Motor neuron (in vitro differentiated cells): ENCODE results near the gene USB1. TPM values are rescaled to one million over a fixed set of nuclear protein-coding genes. Genes with fewer than 3 reads are reported as not detected.

ENCODE experiments used
- ATAC-seq, 8 experiments: fragments of 200-7000 bp; cut with Tn5 transposase; replicated peaks in 6 of 8; 2 replicates each; pipeline ENCODE4 v1.8.0; 2021; ENCODE audit warnings: mild to moderate bottlenecking in 8 of 8, moderate library complexity in 8 of 8
- H3K27ac ChIP-seq, 2 donors: fragments of 250-450 bp; sonication (Bioruptor Pico); 2 replicates each; pipeline ENCODE4 v1.9.0; 2021; ENCODE audit warnings: antibody characterized with exemption in 2 of 2, mild to moderate bottlenecking in 2 of 2, moderate library complexity in 1 of 2
- H3K4me1 ChIP-seq, 2 donors: fragments of 250-450 bp; sonication (Bioruptor Pico); replicated peaks in 1 of 2; 2 replicates each; pipeline ENCODE4 v1.6.1; 2021; ENCODE audit warnings: antibody characterized with exemption in 2 of 2, mild to moderate bottlenecking in 2 of 2, moderate library complexity in 1 of 2
- H3K4me3 ChIP-seq, 5 donors: fragments of 250-450 bp; sonication (Bioruptor Pico); 2 replicates each; pipeline ENCODE4 v1.9.0; 2021; ENCODE audit warnings: antibody characterized with exemption in 5 of 5, mild to moderate bottlenecking in 5 of 5, moderate library complexity in 4 of 5
- WGBS, 10 experiments: fragments of 450-650 bp; shearing (Covaris generic); methylation state at CpG; one replicate each; pipeline ENCODE4 v1.0.0; 2022; 5-methylcytosine and 5-hydroxymethylcytosine counted together
- in situ Hi-C, 9 experiments: fragments of 400-800 bp; cut with MboI; loops; one replicate each; pipeline ENCODE4 v1.15.0; 2021; ENCODE audit warnings: low sequenced_read_pairs in 9 of 9, low pct_unique_long_range_greater_than_20kb in 2 of 9; ENCODE audit not compliant: unreplicated experiment in 9 of 9
- total RNA-seq, 8 experiments: library from RNA; unstranded; fragments of 300-600 nt; gene quantifications; 2 replicates each; pipeline versions ENCODE4 v1.2.3 to v1.2.4, GENCODE V29; 2022

USB1 gene
- 10 to 100 TPM; 10.9 to 40.0 (median 16.2) TPM for total RNA-seq

- in situ Hi-C loops, result loop anchor here in 8 of 9 experiments (5.0 to 25.0 kb wide), 9 partner anchors 96 to 439 kb away; no protein-coding TSS in a partner anchor
- Histone ChIP-seq H3K4me1 (peaks cover 5 to 7% of the 10 kb centered on the region in 2 donors), H3K4me3 (peak within 1 kb of the TSS; percentile 55 to 99 (median 72)), H3K27ac (peak within 1 kb of the TSS; percentile 73 to 87)
- peak; percentile 78 to 87 (median 82) for ATAC-seq
- WGBS, 10 experiments, result 0% methylated on average over 2 to 17 of the region's 81 CpGs; no CpG with 5 or more reads in 5 of the 10 experiments
Measured at GRCh38 chr16:58000706-58001676, at the start of gene USB1. USB1 (plus strand) TSS chr16:58001407; CDS start chr16:58001484, 77 bp downstream.

- H3K4me3 ChIP-seq, result no peak overlapping the region
- 60 to 100% (median 92%) methylated on average over 1 to 3 of the region's 9 CpGs; no CpG with 5 or more reads in 5 of the 10 experiments for WGBS, 10 experiments
- ATAC-seq, result no peak
- no peak overlapping the region for H3K27ac ChIP-seq
- peaks cover 9 to 12% of the 10 kb centered on the region in 2 donors for H3K4me1 ChIP-seq
- in situ Hi-C loops, result no loop called here
Measured at GRCh38 chr16:57952909-57953308, 48.3 kb upstream of the USB1 start.

- Histone ChIP-seq H3K4me3 (no peak overlapping the region), H3K4me1 (peaks cover 9 to 12% of the 10 kb centered on the region in 2 donors)
- 83 to 100% (median 92%) methylated on average over 1 of the region's 1 CpG; no CpG with 5 or more reads in 6 of the 10 experiments for WGBS, 10 experiments
Measured at GRCh38 chr16:57953857-57954256, 47.4 kb upstream of the USB1 start.

GRCh38 chr16:57955572-57956188 lies 45.5 kb upstream of the USB1 start:
- H3K4me1 ChIP-seq, result peaks cover 9 to 12% of the 10 kb centered on the region in 2 donors
- in situ Hi-C loops, result no loop called here
- no peak overlapping the region for H3K27ac ChIP-seq
- ATAC-seq, result peak in 2 of 8 experiments; percentile 34 to 58
- no peak overlapping the region for H3K4me3 ChIP-seq
- WGBS, 10 experiments, result 41 to 100% (median 77%) methylated on average over 1 to 7 of the region's 12 CpGs; no CpG with 5 or more reads in 3 of the 10 experiments

More at GRCh38 chr16:57953857-57954256, 47.4 kb upstream of the USB1 start:
- H3K27ac ChIP-seq, result no peak overlapping the region
- ATAC-seq, result no peak
- in situ Hi-C loops, result no loop called here

GRCh38 chr16:57956270-57956808 lies 44.9 kb upstream of the USB1 start:
- no peak for ATAC-seq
- no peak overlapping the region for H3K4me3 ChIP-seq
- H3K27ac ChIP-seq, result no peak overlapping the region
- H3K4me1 ChIP-seq, result peaks cover 9 to 12% of the 10 kb centered on the region in 2 donors
- WGBS, 10 experiments, result 57 to 88% (median 71%) methylated on average over 2 to 7 of the region's 8 CpGs; no CpG with 5 or more reads in 6 of the 10 experiments
- in situ Hi-C loops, result no loop called here

- ATAC-seq, result peak in 3 of 8 experiments; percentile 77 to 85 (median 82)
- peak overlapping the region in 1 of 2 donors; percentile 14 for H3K27ac ChIP-seq
- H3K4me3 ChIP-seq, result no peak overlapping the region
- H3K4me1 ChIP-seq, result peaks cover 9 to 12% of the 10 kb centered on the region in 2 donors
- WGBS, 10 experiments, result 60 to 90% (median 60%) methylated on average over 1 to 2 of the region's 8 CpGs; no CpG with 5 or more reads in 7 of the 10 experiments
- in situ Hi-C loops, result no loop called here
Measured at GRCh38 chr16:57956924-57957672, 44.1 kb upstream of the USB1 start.

GRCh38 chr16:57957673-57958392 lies 43.4 kb upstream of the USB1 start:
- in situ Hi-C loops, result no loop called here
- H3K4me1 ChIP-seq, result peaks cover 9 to 12% of the 10 kb centered on the region in 2 donors
- H3K4me3 ChIP-seq, result no peak overlapping the region
- 49 to 100% (median 93%) methylated on average over 1 to 3 of the region's 8 CpGs; no CpG with 5 or more reads in 3 of the 10 experiments for WGBS, 10 experiments
- ATAC-seq, result no peak
- peak overlapping the region in 1 of 2 donors; percentile 14 for H3K27ac ChIP-seq

GRCh38 chr16:57958544-57958943 lies 42.7 kb upstream of the USB1 start:
- in situ Hi-C loops, result no loop called here

GRCh38 chr16:57959121-57959520 lies 42.1 kb upstream of the USB1 start:
- WGBS, 10 experiments, result 36 to 100% (median 67%) methylated on average over 2 to 7 of the region's 8 CpGs; no CpG with 5 or more reads in 1 of the 10 experiments
- ATAC-seq, result no peak
- in situ Hi-C loops, result no loop called here
- Histone ChIP-seq H3K27ac (no peak overlapping the region), H3K4me3 (no peak overlapping the region), H3K4me1 (peaks cover 9 to 12% of the 10 kb centered on the region in 2 donors)

More at GRCh38 chr16:57958544-57958943, 42.7 kb upstream of the USB1 start:
- Histone ChIP-seq H3K4me1 (peaks cover 9 to 12% of the 10 kb centered on the region in 2 donors), H3K4me3 (no peak overlapping the region), H3K27ac (no peak overlapping the region)
- ATAC-seq, result no peak
- WGBS, 10 experiments, result 74 to 90% methylated on average over 2 to 3 of the region's 6 CpGs; no CpG with 5 or more reads in 8 of the 10 experiments

- Histone ChIP-seq H3K4me3 (no peak overlapping the region), H3K27ac (no peak overlapping the region), H3K4me1 (peaks cover 9 to 12% of the 10 kb centered on the region in 2 donors)
- in situ Hi-C loops, result no loop called here
- 100% methylated on average over 2 of the region's 11 CpGs; no CpG with 5 or more reads in 9 of the 10 experiments for WGBS, 10 experiments
- ATAC-seq, result no peak
Measured at GRCh38 chr16:57959804-57960203, 41.4 kb upstream of the USB1 start.

- Histone ChIP-seq H3K4me3 (no peak overlapping the region), H3K4me1 (peaks cover 9 to 12% of the 10 kb centered on the region in 2 donors), H3K27ac (no peak overlapping the region)
- 0 to 100% methylated on average over 1 of the region's 10 CpGs; no CpG with 5 or more reads in 8 of the 10 experiments for WGBS, 10 experiments
- in situ Hi-C loops, result no loop called here
- ATAC-seq, result no peak
Measured at GRCh38 chr16:57960310-57960709, 40.9 kb upstream of the USB1 start.
